Measurements from ENCODE around the gene LRMDA.
A peak's percentile ranks its signal among the peaks of the same experiment; 100 is the strongest.

Gene LRMDA

GRCh38 chr10:76202777-76203176 is 771.4 kb downstream of the LRMDA start:
- TF ChIP-seq, protein P1, sequence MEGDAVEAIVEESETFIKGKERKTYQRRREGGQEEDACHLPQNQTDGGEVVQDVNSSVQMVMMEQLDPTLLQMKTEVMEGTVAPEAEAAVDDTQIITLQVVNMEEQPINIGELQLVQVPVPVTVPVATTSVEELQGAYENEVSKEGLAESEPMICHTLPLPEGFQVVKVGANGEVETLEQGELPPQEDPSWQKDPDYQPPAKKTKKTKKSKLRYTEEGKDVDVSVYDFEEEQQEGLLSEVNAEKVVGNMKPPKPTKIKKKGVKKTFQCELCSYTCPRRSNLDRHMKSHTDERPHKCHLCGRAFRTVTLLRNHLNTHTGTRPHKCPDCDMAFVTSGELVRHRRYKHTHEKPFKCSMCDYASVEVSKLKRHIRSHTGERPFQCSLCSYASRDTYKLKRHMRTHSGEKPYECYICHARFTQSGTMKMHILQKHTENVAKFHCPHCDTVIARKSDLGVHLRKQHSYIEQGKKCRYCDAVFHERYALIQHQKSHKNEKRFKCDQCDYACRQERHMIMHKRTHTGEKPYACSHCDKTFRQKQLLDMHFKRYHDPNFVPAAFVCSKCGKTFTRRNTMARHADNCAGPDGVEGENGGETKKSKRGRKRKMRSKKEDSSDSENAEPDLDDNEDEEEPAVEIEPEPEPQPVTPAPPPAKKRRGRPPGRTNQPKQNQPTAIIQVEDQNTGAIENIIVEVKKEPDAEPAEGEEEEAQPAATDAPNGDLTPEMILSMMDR (IDR thresholded peaks at IDR 0.05; ENCODE audit: low read depth, low read length) = no peak
- no peak overlapping the region for H3K4me3 ChIP-seq (ENCODE audit: low read depth, low read length)
- peak; percentile 62 for DNase-seq (ENCODE audit: low read depth, low spot score)
- in situ Hi-C loops (cut with HindIII; ENCODE audit: low sequenced_read_pairs) = no loop called here

DNA sequence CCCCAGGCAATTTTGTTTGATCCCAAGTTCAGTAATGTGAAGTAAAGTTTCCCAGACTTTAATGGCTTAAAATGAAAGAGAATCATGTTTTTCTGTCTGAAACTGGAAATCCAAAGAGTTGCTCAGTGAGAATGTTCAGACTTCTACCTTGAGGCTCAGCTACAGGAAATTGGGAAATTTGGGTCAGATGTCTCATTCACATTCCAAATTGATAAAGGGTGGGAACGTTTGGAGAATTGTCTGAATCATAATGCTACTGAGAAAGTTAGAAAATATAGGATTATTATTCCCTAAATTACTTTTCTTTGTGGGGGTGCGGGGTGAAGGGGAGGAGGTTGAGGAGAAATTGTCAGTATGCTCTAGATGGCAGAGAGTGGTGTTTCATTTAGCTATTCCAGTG is 773.9 kb downstream of the LRMDA start:
- H3K4me3 ChIP-seq (ENCODE audit: low read depth, low read length) = no peak overlapping the region
- TF ChIP-seq, protein P1 (IDR thresholded peaks at IDR 0.05; ENCODE audit: low read depth, low read length) = no peak
- in situ Hi-C loops (cut with HindIII; ENCODE audit: low sequenced_read_pairs) = no loop called here
- DNase-seq (ENCODE audit: low read depth, low spot score) = no peak

DNA sequence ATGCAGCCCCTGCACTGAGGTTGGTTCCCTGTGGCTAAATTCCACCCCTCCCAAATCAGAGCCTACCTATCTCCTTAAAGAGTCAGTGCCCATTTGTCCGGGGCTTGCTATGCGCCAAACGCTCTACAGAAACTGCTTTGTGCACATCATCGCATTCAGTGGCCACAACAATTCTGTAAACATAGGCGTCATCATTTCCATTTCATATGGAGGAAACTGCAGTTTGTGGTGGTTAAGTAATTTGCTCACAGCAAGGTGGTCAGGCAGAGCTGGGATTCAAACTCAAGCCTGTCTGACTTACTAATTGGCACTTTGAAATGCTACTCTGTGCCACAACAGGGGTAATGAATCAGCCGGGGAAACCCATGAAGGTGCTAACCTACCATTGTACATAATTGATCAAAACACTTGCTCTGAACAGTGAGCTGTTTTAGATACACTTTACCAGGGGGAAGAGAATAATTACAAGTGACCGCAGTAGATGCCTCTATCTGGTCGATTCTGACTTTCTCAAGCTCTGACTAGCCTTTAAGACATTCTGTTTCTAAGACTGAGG is 775.5 kb downstream of the LRMDA start:
- DNase-seq (ENCODE audit: low read depth, low spot score) = no peak
- in situ Hi-C loops (cut with HindIII; ENCODE audit: low sequenced_read_pairs) = no loop called here
- H3K4me3 ChIP-seq (ENCODE audit: low read depth, low read length) = no peak overlapping the region
- TF ChIP-seq, protein P1 (IDR thresholded peaks at IDR 0.05; ENCODE audit: low read depth, low read length) = no peak

DNA sequence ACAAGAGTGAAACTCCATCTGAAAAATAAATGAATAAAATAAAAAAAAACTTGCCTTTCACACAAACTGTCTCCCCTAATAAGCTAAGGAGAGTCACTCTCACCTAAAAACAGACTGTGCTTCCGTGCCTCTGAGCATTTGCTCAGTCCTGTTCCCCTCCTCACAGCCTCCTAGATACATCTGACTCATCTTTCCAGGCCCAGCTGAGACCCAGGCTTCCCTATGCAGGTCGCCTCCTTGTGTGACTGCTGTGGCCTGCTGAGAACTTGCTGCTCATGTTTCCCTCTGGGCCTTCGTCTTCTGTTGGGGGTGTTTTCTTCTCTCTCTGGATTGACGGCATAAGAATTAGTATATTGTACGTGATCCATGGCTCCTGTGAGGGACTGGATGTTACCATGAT is 777.7 kb downstream of the LRMDA start:
- TF ChIP-seq, protein P1 (IDR thresholded peaks at IDR 0.05; ENCODE audit: low read depth, low read length) = no peak
- DNase-seq (ENCODE audit: low read depth, low spot score) = peak; percentile 50
- H3K4me3 ChIP-seq (ENCODE audit: low read depth, low read length) = no peak overlapping the region
- in situ Hi-C loops (cut with HindIII; ENCODE audit: low sequenced_read_pairs) = no loop called here

DNA sequence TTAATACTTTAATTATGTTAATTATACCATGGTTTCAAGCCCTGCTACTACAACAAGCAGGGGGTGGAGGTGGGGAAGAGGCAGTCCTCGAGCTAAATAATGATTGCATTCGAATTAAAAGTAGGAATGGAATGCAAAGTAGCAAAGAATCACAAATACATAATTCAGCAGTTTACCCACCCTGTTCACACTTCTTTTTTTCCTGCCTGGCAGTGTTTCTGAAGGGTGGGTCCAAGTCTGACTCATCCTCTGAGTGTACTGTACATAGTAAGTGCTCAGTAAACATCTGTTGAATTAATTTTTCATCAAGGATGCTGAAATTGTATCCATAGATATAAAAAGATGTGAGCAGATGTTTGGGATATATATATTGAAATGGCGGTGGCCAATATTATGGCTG is 778.8 kb downstream of the LRMDA start:
- no peak overlapping the region for H3K4me3 ChIP-seq (ENCODE audit: low read depth, low read length)
- in situ Hi-C loops (cut with HindIII; ENCODE audit: low sequenced_read_pairs) = no loop called here
- DNase-seq (ENCODE audit: low read depth, low spot score) = no peak
- TF ChIP-seq, protein P1 (IDR thresholded peaks at IDR 0.05; ENCODE audit: low read depth, low read length) = no peak

DNA sequence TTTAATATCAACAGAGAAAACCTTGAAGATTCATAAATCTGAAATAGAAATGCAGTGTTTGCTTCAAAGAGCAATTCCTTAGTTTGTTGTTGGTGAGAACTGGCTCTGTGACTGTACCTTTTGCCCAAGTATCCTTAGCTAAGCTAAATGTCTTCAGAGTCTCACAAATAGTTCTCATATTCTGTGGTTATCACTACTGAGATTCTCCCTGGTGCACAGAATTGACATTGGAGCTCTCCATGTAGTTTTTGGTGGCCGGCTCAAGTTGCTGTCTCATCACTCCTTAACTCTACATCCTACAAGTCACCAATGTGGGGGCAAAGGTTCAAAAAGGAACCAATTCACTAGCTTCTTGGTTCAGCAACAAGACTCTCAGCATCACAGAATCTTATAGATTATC is 780.3 kb downstream of the LRMDA start:
- no peak for DNase-seq (ENCODE audit: low read depth, low spot score)
- no peak overlapping the region for H3K4me3 ChIP-seq (ENCODE audit: low read depth, low read length)
- TF ChIP-seq, protein P1 (IDR thresholded peaks at IDR 0.05; ENCODE audit: low read depth, low read length) = no peak
- in situ Hi-C loops (cut with HindIII; ENCODE audit: low sequenced_read_pairs) = no loop called here

DNA sequence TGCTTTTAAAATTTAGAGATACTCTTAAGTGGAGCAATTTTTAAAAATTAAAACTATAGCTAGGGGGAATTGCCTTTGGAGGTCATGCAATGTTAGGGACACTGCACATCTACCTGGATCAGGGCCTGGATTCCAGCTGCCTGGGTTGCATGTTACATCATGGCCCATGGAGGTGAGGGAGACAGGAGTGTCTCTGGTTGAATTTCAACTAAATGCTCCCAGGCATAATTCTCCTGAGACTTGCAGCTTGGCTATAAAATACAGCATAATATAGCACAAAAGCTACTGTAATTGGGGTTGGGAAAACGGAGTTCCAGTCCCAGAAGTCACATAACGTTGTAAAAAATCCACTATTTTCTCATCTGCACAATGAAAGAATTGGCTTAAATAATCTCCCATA is 782.5 kb downstream of the LRMDA start:
- TF ChIP-seq, protein P1 (IDR thresholded peaks at IDR 0.05; ENCODE audit: low read depth, low read length) = no peak
- no peak for DNase-seq (ENCODE audit: low read depth, low spot score)
- H3K4me3 ChIP-seq (ENCODE audit: low read depth, low read length) = no peak overlapping the region
- in situ Hi-C loops (cut with HindIII; ENCODE audit: low sequenced_read_pairs) = no loop called here

Measured in astrocyte of the spinal cord (primary cell).